ENCODE data around the gene ZRSR2.
"Not testable (repeated sequence)": the region's sequence is repeated elsewhere in the genome, so short reads cannot be mapped to it uniquely, and the experiment has no call there.

ZRSR2 gene

GRCh38 chrX:15789979-15790768 lies at the start of gene ZRSR2:
Gene ZRSR2, plus strand, starts transcription at chrX:15790484. Its CDS starts 12 bp downstream, at chrX:15790496.
- peak; percentile 82 to 86 for DNase-seq

- no peak for DNase-seq
Measured at GRCh38 chrX:15744181-15744867, 46.0 kb upstream of the ZRSR2 start.

GRCh38 chrX:15745179-15745578 lies 45.1 kb upstream of the ZRSR2 start:
- DNase-seq: no peak

GRCh38 chrX:15746651-15747050 lies 43.6 kb upstream of the ZRSR2 start:
- DNase-seq: not testable (repeated sequence)

GRCh38 chrX:15747626-15748173 lies 42.6 kb upstream of the ZRSR2 start:
- no peak for DNase-seq

GRCh38 chrX:15748841-15749240 lies 41.4 kb upstream of the ZRSR2 start:
- no peak for DNase-seq

- DNase-seq: no peak
Measured at GRCh38 chrX:15749642-15750610, 40.4 kb upstream of the ZRSR2 start.

GRCh38 chrX:15750611-15751154 lies 39.6 kb upstream of the ZRSR2 start:
- DNase-seq: no peak

GRCh38 chrX:15751155-15751819 lies 39.0 kb upstream of the ZRSR2 start:
- no peak for DNase-seq

GRCh38 chrX:15755091-15755490 lies 35.2 kb upstream of the ZRSR2 start:
- DNase-seq: no peak

GRCh38 chrX:15758140-15758539 lies 32.1 kb upstream of the ZRSR2 start:
- no peak for DNase-seq

GRCh38 chrX:15759886-15760285 lies 30.4 kb upstream of the ZRSR2 start:
- DNase-seq: not testable (repeated sequence)

- DNase-seq: peak in 1 of 2 experiments; percentile 34
Measured at GRCh38 chrX:15761564-15762191, 28.6 kb upstream of the ZRSR2 start.

GRCh38 chrX:15769300-15769954 lies 20.9 kb upstream of the ZRSR2 start:
- DNase-seq: no peak

GRCh38 chrX:15781961-15782699 lies 8.2 kb upstream of the ZRSR2 start:
- DNase-seq: peak; percentile 6 to 26

GRCh38 chrX:15785176-15785750 lies 5.0 kb upstream of the ZRSR2 start:
- no peak for DNase-seq

GRCh38 chrX:15786915-15787314 lies 3.4 kb upstream of the ZRSR2 start:
- DNase-seq: no peak

- no peak for DNase-seq
Measured at GRCh38 chrX:15790769-15791290, 546 bp downstream of the ZRSR2 start.

GRCh38 chrX:15797707-15798106 lies 7.4 kb downstream of the ZRSR2 start:
- DNase-seq: no peak

All from activated CD4-positive, alpha-beta T cell treated with anti-CD3 and anti-CD28 coated beads, Interleukin-2, amount 50 U/mL, for 48 hours (primary cell).